ES-I3 (cell line): ENCODE data around the gene TPSB2.
"Not testable (repeated sequence)": the region's sequence is repeated elsewhere in the genome, so short reads cannot be mapped to it uniquely, and the experiment has no call there.

Experiments
- H3K36me3 ChIP-seq: 2 replicates; pipeline ENCODE4 v1.6.1; 2013; ENCODE audit warnings: mild to moderate bottlenecking, low read length, control low read depth, moderate library complexity; ENCODE audit not compliant: insufficient read depth
- H3K4me1 ChIP-seq: 2 replicates; pipeline ENCODE4 v1.6.1; 2013; ENCODE audit warnings: mild to moderate bottlenecking, control low read depth, low read length; ENCODE audit not compliant: insufficient read depth
- H3K9ac ChIP-seq: 2 replicates; pipeline ENCODE4 v1.6.1; 2013; ENCODE audit warnings: low read depth, mild to moderate bottlenecking, low read length, moderate library complexity
- H3K9me3 ChIP-seq: 2 replicates; pipeline ENCODE4 v1.6.1; 2013; ENCODE audit warnings: mild to moderate bottlenecking, low read length, moderate library complexity; ENCODE audit not compliant: control insufficient read depth, insufficient read depth

TPSB2 gene

GRCh38 chr16:1230084-1230470, at the start of gene TPSB2:
Gene TPSB2, minus strand, starts transcription at chr16:1230184. Its CDS starts 233 bp downstream, at chr16:1229951.
- not testable (repeated sequence) for H3K9ac ChIP-seq, H3K4me1 ChIP-seq, H3K36me3 ChIP-seq, H3K9me3 ChIP-seq

GRCh38 chr16:1279081-1279944, 49.3 kb upstream of the TPSB2 start:
- H3K4me1 ChIP-seq = peaks cover 8% of the 10 kb centered on the region
- H3K9ac ChIP-seq = no peak overlapping the region
- H3K9me3 ChIP-seq = no peaks in the 10 kb centered on the region
- no peaks in the 10 kb centered on the region for H3K36me3 ChIP-seq

GRCh38 chr16:1278477-1278876, 48.5 kb upstream of the TPSB2 start:
- Histone ChIP-seq H3K9me3 (no peaks in the 10 kb centered on the region), H3K9ac (no peak overlapping the region), H3K36me3 (no peaks in the 10 kb centered on the region), H3K4me1 (peaks cover 5% of the 10 kb centered on the region)

- Histone ChIP-seq H3K9ac (no peak overlapping the region), H3K36me3 (no peaks in the 10 kb centered on the region), H3K4me1 (no peaks in the 10 kb centered on the region), H3K9me3 (no peaks in the 10 kb centered on the region)
Observed at GRCh38 chr16:1277617-1278282, 47.8 kb upstream of the TPSB2 start.

- Histone ChIP-seq H3K9ac (no peak overlapping the region), H3K9me3 (no peaks in the 10 kb centered on the region), H3K36me3 (no peaks in the 10 kb centered on the region), H3K4me1 (no peaks in the 10 kb centered on the region)
Observed at GRCh38 chr16:1277151-1277598, 47.2 kb upstream of the TPSB2 start.

GRCh38 chr16:1276580-1276878, 46.5 kb upstream of the TPSB2 start:
- H3K9me3 ChIP-seq = no peaks in the 10 kb centered on the region
- H3K9ac ChIP-seq = no peak overlapping the region
- no peaks in the 10 kb centered on the region for H3K36me3 ChIP-seq
- H3K4me1 ChIP-seq = no peaks in the 10 kb centered on the region

GRCh38 chr16:1275791-1276579, 46.0 kb upstream of the TPSB2 start:
- no peaks in the 10 kb centered on the region for H3K4me1 ChIP-seq
- no peaks in the 10 kb centered on the region for H3K36me3 ChIP-seq
- no peaks in the 10 kb centered on the region for H3K9me3 ChIP-seq

GRCh38 chr16:1274767-1275166, 44.8 kb upstream of the TPSB2 start:
- H3K9me3 ChIP-seq = no peaks in the 10 kb centered on the region
- no peak overlapping the region for H3K9ac ChIP-seq
- no peaks in the 10 kb centered on the region for H3K36me3 ChIP-seq
- H3K4me1 ChIP-seq = no peaks in the 10 kb centered on the region

More at GRCh38 chr16:1275791-1276579, 46.0 kb upstream of the TPSB2 start:
- no peak overlapping the region for H3K9ac ChIP-seq

- no peaks in the 10 kb centered on the region for H3K9me3 ChIP-seq
- H3K9ac ChIP-seq = no peak overlapping the region
Observed at GRCh38 chr16:1273816-1274215, 43.8 kb upstream of the TPSB2 start.

GRCh38 chr16:1272453-1273198, 42.6 kb upstream of the TPSB2 start:
- H3K9ac ChIP-seq = no peak overlapping the region
- H3K4me1 ChIP-seq = no peaks in the 10 kb centered on the region
- no peaks in the 10 kb centered on the region for H3K36me3 ChIP-seq
- H3K9me3 ChIP-seq = no peaks in the 10 kb centered on the region

More at GRCh38 chr16:1273816-1274215, 43.8 kb upstream of the TPSB2 start:
- Histone ChIP-seq H3K36me3 (no peaks in the 10 kb centered on the region), H3K4me1 (no peaks in the 10 kb centered on the region)

- not testable (repeated sequence) for H3K9ac ChIP-seq, H3K9me3 ChIP-seq, H3K4me1 ChIP-seq
Observed at GRCh38 chr16:1271724-1272413, 41.9 kb upstream of the TPSB2 start.

GRCh38 chr16:1271380-1271723, 41.4 kb upstream of the TPSB2 start:
- no peaks in the 10 kb centered on the region for H3K4me1 ChIP-seq
- H3K36me3 ChIP-seq = no peaks in the 10 kb centered on the region
- H3K9me3 ChIP-seq = no peaks in the 10 kb centered on the region
- no peak overlapping the region for H3K9ac ChIP-seq

More at GRCh38 chr16:1271724-1272413, 41.9 kb upstream of the TPSB2 start:
- H3K36me3 ChIP-seq = not testable (repeated sequence)

GRCh38 chr16:1269418-1269817, 39.4 kb upstream of the TPSB2 start:
- H3K9ac ChIP-seq = not testable (repeated sequence)

GRCh38 chr16:1265826-1266225, 35.8 kb upstream of the TPSB2 start:
- no peaks in the 10 kb centered on the region for H3K4me1 ChIP-seq
- no peaks in the 10 kb centered on the region for H3K36me3 ChIP-seq
- H3K9ac ChIP-seq = no peak overlapping the region
- no peaks in the 10 kb centered on the region for H3K9me3 ChIP-seq

More at GRCh38 chr16:1269418-1269817, 39.4 kb upstream of the TPSB2 start:
- H3K36me3 ChIP-seq, H3K4me1 ChIP-seq, H3K9me3 ChIP-seq: not testable (repeated sequence)
